ENCODE results near the gene PIP5K1B.

Gene PIP5K1B

GRCh38 chr9:68876681-68877080, 171.6 kb downstream of the PIP5K1B start:
- TF ChIP-seq, protein P1, sequence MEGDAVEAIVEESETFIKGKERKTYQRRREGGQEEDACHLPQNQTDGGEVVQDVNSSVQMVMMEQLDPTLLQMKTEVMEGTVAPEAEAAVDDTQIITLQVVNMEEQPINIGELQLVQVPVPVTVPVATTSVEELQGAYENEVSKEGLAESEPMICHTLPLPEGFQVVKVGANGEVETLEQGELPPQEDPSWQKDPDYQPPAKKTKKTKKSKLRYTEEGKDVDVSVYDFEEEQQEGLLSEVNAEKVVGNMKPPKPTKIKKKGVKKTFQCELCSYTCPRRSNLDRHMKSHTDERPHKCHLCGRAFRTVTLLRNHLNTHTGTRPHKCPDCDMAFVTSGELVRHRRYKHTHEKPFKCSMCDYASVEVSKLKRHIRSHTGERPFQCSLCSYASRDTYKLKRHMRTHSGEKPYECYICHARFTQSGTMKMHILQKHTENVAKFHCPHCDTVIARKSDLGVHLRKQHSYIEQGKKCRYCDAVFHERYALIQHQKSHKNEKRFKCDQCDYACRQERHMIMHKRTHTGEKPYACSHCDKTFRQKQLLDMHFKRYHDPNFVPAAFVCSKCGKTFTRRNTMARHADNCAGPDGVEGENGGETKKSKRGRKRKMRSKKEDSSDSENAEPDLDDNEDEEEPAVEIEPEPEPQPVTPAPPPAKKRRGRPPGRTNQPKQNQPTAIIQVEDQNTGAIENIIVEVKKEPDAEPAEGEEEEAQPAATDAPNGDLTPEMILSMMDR (conservative IDR thresholded peaks at IDR 0.05; ENCODE audit: low read length) = no peak
- DNase-seq (ENCODE audit: low read depth) = no peak
- no peak overlapping the region for H3K4me3 ChIP-seq (ENCODE audit: low read length)

- TF ChIP-seq, protein P1 (conservative IDR thresholded peaks at IDR 0.05; ENCODE audit: low read length) = no peak
- DNase-seq (ENCODE audit: low read depth) = no peak
- no peak overlapping the region for H3K4me3 ChIP-seq (ENCODE audit: low read length)
Measured at GRCh38 chr9:68877219-68877618, 172.2 kb downstream of the PIP5K1B start.

DNA sequence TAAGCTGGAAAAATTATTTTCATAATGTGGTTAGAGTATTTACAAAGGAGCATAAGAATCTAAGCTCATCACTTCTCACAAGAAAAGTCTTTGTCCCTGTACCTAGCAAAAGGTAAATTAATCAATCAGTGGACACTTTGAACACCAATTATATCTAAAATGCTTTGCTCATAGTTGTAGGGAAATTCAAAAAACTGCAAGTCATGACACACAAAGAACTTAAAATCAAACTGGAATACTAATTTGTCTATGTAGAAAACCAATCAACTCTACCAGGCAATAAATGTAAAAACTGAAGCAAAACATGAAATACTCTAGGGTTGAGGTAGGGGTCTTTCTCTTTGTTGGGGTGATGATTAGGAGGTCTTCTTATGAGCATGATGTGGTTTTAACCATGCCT, 173.4 kb downstream of the PIP5K1B start:
- H3K4me3 ChIP-seq (ENCODE audit: low read length) = no peak overlapping the region
- TF ChIP-seq, protein P1 (conservative IDR thresholded peaks at IDR 0.05; ENCODE audit: low read length) = no peak
- no peak for DNase-seq (ENCODE audit: low read depth)

DNA sequence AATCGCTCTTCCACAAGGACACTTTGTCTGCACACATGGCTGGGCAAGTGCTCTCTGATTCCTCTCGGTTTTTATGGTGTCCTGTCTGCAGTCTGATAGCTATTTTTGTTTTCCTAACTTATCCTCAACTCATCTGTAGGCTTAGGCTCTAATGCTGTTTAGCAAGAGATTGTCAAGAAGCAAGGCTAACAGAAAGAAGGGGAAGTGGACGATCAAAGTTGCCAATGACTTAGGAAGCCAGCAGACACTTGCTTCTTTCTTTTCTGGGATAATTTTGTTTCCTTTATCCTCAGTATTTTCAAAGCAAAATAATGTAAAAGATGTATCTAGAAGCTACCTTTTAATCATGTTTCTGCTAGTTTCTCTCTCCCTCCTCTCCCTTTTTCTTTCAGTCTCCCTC, 178.2 kb downstream of the PIP5K1B start:
- no peak for DNase-seq (ENCODE audit: low read depth)
- TF ChIP-seq, protein P1 (conservative IDR thresholded peaks at IDR 0.05; ENCODE audit: low read length) = no peak
- no peak overlapping the region for H3K4me3 ChIP-seq (ENCODE audit: low read length)

GRCh38 chr9:68887232-68887631, 182.2 kb downstream of the PIP5K1B start:
- TF ChIP-seq, protein P1 (conservative IDR thresholded peaks at IDR 0.05; ENCODE audit: low read length) = no peak
- no peak for DNase-seq (ENCODE audit: low read depth)
- no peak overlapping the region for H3K4me3 ChIP-seq (ENCODE audit: low read length)

DNA sequence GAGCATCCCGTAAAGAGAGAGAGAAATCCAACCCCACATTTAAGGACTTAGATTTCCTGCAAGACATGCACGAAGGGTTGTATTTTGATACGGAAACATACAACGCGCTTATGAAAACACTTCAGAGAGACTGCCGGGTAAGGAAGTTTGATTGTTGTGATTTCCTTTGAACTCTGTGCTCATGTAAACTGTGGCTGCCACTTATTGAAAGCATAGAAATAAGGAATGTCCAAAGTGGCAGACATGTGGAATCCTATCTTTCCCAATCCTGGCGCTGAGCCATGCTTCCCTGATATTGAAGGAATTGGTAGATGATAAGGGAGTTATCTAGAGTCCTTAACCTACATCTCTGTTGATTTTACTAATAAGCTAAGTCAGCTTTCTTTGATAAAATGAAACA, 189.5 kb downstream of the PIP5K1B start:
- TF ChIP-seq, protein P1 (conservative IDR thresholded peaks at IDR 0.05; ENCODE audit: low read length) = no peak
- no peak for DNase-seq (ENCODE audit: low read depth)
- no peak overlapping the region for H3K4me3 ChIP-seq (ENCODE audit: low read length)

- H3K4me3 ChIP-seq (ENCODE audit: low read length) = no peak overlapping the region
- TF ChIP-seq, protein P1 (conservative IDR thresholded peaks at IDR 0.05; ENCODE audit: low read length) = no peak
- DNase-seq (ENCODE audit: low read depth) = no peak
Measured at GRCh38 chr9:68895741-68896478, 190.9 kb downstream of the PIP5K1B start.
